Putamen (tissue), 1 donor: ENCODE results near the gene CNPY1.
"Not testable (repeated sequence)": the region's sequence is repeated elsewhere in the genome, so short reads cannot be mapped to it uniquely, and the experiment has no call there.

Experiments used
- DNase-seq: peaks from one replicate; pipeline ENCODE4 v3.0.0-alpha.2; 2016; ENCODE audit warnings: low spot score

The CNPY1 gene

DNA sequence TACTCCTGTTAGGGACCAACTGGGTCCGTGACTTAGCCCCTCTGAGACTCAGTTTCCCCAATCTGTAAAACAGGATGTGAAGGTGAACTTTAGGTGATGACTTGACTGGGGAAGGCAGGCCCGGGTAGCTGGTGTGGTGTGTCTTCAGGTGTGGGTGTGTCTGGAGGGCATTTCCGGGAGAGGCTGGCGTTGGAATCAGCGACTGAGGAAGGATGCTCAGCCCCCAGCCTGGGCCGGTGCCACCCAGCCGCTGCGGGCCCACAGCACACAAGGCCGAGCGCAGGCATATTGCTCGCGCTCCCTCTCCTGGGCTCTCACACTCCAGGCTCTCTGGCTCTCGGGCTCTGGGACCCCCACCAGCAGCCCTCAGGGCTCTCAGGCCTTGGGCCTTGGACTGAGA, 31.7 kb upstream of the CNPY1 start:
- no peak for DNase-seq

DNA sequence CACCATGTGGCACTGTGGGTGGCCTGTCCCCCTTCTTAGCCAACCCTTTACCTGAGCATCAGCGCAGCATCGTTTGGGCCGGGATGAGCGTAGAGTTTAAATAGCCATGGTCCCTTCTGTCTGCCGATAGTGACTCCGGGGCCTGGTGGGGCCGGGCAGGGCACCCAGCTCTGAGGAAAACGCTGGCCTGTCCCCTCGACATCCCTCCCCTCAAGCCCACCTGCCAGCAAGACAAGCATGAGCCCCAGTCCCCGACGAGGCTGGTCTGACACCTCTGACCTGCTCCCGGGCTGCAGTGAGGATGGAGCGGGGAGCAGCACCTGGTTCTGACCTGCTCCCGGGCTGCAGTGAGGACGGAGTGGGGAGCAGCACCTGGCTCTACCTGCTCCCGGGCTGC, 31.1 kb upstream of the CNPY1 start:
- no peak for DNase-seq

DNA sequence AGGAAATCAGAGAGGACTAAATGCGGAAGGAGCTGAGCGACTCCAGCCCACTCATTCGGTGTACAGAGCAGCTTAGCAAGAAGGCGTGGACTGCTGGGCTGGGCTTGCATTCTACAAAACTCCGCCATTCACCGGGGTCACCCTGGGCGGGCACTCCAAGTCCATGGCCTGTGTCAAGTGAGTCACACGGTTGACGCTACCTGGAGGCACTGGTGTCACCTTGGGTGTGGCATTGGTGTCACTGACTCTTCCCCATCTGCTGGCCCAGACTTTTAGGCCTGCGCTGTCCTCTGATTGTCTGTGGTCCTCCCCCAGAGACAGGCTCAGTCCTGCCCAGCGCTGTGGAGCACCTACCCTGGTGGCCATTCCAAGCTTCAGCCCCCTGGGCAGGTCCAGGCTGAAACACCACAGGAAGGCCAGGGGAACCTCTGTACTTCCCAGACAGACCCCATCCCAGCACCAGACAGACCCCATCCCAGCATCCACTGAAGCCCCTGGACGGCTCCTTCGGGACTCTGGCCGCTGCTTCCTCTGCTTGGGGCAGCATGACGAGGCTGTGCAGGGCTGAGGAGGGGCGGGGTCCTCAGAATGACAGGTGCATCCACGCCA, 30.6 kb upstream of the CNPY1 start:
- no peak for DNase-seq

DNA sequence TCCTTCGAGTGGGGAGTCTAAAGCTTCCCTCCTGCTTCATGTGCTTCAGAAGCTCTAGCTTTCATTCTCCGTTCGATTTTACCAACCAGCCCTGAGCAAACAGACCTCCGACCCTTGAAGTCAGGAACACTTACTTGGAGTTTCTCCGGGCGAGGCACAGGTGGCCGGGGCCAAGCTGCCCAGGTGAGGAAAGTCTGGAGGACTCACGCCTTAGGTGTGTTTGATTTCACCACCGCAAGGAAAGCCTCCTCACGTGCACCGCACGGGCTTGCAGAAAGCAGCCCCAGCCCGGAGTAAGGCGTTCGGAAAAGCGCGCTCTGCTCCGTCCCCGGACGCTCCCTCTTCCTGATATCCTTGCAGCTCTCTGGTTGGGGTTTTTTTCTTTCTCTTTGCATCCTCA, 30.1 kb upstream of the CNPY1 start:
- DNase-seq, result no peak

DNA sequence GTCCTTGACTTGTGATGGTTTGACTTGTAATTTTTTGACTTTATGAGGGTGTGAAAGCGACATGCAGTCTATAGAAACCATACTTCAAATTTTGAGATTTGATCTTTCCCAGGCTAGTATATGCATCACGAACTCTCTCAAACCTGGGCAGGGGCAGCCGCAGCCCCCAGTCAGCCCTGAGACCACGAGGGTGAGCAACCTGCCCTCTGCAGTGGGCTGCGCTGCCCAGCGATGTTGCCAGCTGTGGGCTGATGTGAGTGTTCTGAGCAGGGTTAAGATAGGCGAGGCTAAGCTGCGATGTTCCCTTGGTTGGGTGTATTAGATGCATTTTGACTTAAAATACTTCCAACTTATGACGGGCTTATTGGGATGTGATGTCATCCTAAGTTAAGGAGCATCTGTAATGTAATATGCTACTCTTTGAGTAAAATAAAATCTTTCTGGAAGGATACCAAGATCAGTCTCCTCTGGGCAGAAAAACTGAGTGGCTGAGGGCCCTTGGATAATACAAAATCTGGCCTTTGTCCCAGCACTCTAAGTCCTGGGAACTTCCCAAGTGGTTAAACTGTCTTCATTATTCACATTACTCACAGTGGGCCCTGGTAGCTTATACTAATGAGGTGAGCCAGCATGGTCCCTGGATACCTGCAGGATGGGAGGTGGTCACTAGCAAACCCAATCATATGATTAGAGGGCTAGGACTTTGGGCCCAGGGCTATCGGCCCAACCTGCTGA, 28.4 kb upstream of the CNPY1 start:
- no peak for DNase-seq

DNA sequence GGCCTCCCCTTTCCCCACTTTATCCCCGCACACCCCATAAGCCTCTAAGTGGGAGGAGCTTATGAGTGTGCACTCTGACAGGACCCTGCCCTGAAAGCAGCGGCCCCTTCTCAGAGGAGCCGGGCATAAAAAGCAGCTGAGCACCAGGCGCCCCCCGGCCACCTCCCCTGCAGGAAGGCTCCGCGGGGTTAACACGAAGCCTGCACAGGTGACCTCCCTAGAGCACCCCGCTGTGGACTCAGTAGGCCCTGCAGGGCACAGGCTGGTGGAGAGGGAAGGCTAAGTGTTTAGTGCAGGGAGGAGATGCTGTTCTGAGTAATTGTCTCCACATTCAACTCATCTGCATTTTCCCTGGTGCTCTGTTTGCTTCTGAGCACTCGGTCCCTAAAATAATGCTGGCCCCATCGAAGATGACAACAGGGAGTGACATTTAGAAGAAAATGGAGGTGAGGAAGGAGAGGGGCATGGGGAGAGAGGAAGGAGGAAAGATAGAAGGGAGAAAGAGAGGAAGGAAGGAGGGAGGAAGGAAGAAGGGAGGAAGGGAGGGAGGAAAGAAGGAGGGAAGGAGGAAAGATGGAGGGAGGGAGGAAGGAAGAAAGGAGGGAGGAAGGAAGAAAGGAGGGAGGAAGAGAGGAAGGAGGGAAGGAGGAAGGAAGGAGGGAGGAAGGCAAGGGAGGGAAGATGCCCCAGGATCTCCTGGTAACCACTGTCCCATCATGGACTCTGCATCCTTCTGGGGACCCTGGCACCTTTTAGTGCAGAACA, 25.4 kb upstream of the CNPY1 start:
- no peak for DNase-seq

DNA sequence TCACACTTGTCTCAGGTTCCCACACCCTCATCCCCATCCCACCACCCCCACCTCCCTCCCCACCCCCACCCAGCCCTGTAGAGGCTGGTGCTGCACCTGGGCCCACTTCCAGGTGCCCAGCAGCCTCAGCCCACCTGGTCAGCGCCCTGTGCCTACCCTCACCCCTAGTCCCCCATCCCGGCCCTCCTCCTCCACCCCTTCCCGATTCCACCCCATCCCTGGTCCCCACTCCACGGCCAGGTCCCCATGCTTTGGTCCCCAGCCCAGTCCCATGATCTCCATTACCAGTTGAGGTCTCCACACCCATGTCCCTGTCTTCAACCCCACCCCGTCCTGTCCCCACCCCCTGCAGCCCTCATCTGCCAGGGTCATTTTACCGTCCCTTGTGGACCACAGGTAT, 24.6 kb upstream of the CNPY1 start:
- DNase-seq, result no peak

DNA sequence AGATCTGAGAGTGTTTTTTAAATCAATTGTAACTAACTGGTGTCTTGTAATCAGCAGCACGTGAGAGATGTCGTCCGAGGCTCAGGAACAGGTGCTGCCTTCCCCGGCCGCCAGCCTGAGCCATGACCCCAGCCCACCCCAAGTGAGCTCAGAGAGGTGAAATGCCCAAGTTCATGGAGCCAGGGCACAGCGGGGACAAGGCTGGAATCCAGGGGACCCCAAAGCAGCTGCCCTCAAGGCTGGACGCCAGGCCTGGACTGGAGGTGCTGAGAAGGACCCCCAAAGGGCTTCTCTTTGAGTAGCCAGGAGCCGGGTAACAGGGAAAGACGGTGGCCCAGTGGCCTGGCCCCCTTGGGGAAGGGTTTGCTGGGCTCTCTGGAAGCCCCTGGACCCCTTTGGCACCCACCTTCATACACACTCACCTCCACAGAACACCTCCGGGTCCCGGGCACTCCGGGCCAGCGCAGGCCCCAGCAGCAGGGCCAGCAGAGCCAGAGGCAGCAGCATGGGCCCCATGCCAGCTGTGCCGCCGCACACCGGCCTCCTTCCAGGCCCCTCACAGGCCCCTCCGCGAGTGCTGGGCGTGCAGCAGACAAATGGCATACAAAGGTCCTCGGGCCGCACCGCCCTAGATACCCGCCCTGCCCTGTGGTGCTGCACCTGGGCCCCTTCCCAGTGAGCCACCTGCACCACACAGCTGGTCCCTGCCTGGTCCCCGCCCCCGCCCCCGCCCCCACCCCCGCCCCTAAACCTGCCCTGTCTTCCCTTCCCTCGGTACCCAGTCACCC, 24.0 kb upstream of the CNPY1 start:
- DNase-seq, result no peak

DNA sequence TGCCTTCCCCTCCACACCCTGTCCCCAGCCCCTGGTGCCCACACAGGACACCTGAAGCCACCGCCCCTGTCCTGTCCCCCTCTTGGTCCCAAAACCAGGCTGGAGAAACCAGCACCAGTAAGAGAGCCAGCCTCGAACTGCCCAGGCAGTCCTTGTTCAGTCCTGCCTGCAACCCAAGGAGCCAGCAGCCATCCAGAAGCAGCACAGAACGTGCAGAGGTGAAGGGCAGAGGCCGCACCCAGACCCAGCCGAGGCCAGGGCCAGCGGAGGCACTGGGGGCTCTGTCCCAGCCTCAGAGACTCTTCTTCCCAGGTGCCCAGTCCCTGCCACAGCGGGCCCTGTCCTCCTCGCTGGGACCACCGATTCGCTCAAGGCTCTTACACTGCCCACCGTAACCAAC, 23.3 kb upstream of the CNPY1 start:
- DNase-seq, result no peak

DNA sequence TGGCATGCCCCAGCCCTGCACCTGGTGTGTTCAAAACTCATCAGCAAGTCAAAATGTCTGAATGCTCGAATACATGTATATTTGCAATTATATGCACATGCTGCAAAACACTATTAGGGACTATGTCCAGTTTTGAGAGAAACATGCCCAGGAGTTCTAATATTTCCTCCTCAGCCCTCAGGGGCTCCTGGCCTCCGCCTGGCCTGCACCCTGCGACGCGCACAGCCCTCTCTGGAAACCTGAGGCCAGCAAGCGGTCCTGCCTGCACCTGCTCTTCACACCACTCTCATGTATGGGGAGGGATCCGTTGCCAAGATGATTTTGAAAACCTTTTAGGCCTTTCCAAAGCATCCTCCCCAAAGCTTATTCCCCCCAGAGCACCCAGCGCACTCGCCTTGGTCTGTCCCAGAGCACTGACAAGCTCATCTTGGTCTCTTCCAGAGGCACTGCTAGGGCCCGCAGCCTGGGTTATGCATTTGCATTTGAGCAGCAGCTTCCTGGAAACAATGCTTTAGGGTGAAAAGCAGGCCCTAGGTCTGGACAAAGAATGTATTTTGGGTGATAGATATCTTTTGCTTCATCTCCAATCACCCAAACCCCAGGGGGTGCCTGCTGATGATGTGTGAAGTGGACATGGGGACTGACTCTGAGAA, 22.6 kb upstream of the CNPY1 start:
- no peak for DNase-seq

DNA sequence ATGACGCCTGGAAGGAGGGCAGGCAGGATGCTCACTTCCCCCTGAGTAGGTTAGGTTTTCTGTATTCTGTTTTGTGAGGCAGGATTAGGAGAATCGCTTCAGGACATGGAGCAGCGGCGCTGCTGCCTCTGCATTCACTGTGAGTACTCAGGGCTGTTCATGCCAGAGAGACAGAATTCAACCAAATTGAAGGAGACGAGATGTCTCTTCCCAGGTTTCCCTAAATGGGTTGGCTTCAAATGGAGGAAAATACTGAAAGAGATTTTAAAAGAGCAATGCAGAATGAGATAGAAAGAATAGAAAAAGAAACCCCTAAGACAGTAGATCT, 21.9 kb upstream of the CNPY1 start:
- no peak for DNase-seq

DNA sequence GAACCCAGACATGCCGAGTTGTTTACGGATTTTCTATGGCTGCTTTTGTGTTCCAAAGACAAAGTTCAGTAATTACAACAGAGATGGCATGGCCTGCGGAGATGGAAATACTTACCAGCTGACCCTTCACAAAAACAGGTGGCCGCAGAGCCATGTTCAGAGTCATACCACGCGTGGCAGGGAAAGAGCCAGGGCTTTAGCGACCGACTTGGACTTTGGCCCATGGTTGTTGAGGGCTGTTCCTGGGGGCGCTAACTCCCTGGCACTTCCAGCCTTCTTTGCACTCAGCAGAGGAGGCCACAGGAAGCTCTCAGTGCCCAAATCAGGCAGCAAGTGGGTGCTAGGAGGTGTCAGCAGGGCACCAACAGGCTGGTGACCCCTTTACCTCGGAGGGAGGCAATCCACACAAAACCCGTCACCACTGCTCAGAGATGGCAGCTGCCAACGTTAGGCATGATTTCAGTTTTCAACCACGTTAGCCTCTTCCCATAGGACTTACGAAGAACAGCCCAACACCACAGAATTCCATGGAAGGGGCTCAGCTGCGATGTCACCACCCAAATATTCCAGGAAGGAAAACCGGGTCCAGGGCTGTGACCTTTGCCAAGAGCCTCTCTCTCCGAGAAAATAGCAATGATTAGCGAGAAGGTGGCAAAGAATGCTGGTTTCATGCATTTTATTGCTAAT, 21.4 kb upstream of the CNPY1 start:
- no peak for DNase-seq

DNA sequence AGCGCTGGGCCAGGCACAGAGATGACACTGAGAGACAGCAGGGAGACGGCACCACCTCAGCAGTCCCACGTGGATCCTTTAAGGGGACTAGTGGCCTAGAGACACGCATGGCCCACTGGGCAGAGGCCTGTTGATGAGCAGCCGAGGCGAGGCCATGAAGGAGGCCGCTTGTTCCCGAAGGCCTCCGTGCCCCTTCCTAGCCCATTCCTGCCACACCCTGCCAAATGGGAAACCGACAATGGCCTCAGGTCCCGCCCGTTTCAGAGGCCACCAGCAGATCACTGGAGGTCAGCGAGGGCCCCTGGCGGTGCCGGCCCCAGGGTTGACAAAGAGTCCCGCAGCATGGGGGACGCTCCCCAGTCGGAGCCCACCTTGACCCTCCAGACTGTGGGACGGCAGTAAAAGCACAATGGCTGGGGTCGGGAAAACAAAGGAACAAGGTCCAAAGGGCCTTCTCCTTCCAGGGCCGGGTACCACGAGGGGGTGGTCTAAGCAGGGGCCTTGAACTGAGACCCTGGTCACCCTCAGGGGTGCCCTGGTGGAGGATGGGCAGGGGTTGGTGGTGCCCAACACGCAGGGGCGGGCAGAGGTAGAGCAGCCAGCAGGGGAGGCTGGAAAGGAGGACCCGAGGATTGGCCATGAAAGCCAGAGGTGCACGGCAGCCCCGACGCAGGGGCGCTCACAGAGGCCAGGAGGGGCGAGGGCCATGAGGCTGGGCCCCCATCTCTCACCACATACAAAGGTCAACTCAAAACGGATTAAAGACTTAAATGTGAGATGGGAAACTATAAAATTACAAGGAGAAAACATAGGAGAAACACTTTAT, 19.9 kb upstream of the CNPY1 start:
- no peak for DNase-seq

DNA sequence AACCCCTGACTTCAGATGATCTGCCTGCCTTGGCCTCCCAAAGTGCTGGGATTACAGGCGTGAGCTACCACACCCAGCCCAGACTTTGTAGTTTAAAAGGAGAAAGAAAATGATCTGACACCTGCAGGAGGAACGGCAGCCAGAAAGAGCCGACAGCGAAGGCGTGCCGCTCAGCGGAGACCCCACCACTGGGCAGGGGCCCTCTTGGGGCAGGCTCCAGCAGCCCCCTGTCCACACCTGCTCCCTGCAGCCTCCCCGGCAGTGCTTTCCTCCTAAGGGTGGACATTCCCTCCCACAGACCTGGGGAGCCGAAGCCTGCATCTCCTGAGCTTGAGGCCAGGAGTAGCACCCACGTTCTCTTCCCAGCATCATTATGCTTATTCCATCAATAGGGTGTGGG, 19.2 kb upstream of the CNPY1 start:
- no peak for DNase-seq

DNA sequence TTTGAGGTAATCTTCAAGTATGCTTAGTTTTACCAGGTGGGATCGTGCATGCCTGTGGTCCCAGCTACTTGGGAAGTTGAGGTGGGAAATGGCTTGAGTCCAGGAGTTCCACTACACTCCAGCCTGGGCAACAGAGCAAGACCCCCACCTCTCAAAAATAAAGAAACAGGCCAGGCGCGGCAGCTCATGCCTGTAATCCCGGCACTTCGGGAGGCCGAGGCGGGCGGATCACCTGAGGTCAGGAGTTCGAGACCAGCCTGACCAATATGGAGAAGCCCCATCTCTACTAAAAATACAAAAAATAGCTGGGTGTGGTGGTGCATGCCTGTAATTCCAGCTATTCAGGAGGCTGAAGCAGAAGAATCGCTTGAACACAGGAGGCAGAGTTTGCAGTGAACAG, 16.6 kb upstream of the CNPY1 start:
- not testable (repeated sequence) for DNase-seq

DNA sequence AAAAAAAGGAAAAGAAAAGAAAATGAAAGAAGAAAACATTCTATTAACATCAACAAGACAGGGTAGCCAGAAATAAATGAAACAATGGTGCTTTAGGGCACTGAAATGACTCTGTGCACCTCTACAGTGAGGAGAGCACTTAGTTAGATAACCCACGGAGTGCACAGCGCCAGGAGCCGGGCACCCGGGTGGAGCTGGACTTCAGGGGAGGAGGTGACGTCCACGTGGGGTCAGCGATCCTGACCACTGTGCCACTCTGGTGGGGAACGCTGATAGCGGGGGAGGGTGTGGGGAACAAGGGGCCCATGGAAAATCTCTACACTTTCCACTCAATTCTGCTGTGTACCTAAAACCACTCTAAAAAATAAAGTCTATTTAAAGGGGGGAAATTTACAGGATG, 15.7 kb upstream of the CNPY1 start:
- no peak for DNase-seq

DNA sequence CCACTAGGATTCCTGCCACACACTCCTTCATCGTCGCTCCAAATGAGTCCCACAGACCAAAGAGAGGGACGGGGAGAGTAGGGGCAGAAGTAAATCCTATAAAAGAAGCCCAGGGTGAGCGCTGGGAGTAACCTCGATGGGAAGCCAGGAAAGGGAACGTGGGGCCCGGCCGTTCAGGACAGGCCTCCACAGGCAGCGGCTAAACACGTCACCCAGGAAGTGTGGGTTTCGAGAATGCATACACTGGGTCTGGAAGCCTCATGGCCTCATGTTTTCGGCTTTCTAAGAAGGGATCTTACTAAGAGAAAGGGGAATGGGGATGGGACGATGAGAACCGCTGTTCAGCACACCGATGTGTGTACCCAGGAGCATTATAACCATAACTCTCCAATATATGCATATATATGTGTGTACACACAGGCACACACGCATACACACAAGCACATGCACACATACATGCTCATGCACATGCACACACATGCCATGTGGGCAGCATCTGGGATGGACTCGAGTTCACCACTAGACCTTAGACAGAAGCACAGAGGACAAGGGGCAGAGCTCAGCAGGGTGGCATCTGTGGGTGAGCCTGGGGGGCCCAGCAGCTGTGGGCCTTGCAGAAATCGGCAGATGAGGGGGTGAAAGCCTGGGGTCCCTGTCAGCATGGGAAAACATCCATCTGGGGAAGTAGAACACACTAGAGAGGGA, 14.8 kb upstream of the CNPY1 start:
- no peak for DNase-seq

DNA sequence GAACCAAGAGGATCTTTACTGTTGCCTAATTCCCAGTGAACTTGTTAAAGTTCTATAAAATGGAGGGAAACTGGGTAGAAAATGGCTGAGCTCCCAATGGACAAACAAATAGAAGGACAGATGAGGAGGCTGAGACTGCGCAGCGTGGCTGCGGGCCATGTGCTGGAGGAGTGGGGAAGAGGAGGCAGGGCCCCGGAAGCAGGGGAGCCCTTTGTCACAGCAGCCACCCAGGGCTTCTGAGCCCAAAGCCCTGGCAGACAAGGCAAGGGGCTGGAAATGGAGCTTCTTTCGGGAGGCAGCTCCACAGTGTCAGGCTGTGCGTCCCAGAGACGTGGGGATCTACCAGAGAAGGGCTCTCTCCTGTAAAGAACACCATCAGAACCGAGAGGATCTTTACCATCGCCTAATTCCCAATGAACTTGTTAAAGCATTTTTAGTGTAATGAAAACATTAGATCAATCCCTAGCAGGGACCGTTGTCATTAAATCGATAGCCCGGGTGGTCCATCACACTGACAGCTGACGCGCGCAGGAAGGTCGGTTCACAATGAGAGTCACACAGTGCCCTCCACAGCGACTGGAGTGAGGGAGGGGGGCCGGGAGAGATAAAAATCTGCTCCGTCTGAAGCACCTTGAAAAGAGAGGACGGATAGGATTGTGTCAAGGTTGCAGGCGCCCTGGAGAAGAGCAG, 14.0 kb upstream of the CNPY1 start:
- DNase-seq, result no peak

DNA sequence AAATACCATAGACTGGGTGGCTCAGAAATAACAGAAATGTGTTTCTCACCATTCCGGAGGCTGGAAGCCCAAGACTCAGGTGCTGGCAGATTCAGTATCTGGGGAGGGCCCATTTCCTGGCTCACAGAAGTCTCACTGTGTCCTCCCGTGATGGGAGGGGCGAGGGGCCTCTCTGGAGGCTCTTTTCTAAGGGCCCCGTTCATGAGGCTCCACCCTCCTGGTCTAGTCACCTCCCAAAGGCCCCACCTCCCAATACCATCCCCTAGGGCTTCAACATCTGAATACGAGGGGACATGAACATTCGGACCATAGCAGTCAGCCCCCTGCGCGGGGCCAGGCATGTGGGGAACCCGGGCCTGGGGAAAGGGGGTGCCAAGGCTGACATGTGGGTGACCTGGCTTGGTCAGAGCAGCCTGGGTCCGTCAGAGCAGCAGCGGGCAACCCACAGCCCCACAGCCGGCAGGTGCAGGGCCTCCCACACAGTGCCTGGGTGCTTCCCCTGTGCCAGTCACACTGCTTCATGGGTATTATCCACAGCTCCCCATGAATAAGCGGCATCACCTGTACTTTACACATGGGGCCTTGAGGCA, 13.3 kb upstream of the CNPY1 start:
- no peak for DNase-seq
